AG04449 (cell line): ENCODE data around the gene CNN2.

ENCODE experiments used
- CTCF ChIA-PET: fragments of 350-600 bp; formaldehyde crosslinking; extraction: SDS; loops from one replicate; lab custom pipeline; 2021; ENCODE audit warnings: antibody characterized with exemption; lab: Yijun Ruan, JAX
- POLR2A ChIA-PET: fragments of 400-600, 350-600 bp; formaldehyde crosslinking; extraction: SDS; loops from one replicate; lab custom pipeline; 2020; ENCODE audit warnings: antibody characterized with exemption, inconsistent platforms; lab: Yijun Ruan, JAX
- DNase-seq: peaks from one replicate; pipeline ENCODE4 v3.0.0-alpha.2; 2010; ENCODE audit warnings: low read depth, low spot score
- H3K4me3 ChIP-seq: 2 replicates; pipeline ENCODE4 v1.5.1; 2011; ENCODE audit warnings: low read depth, mild to moderate bottlenecking, control low read depth, low read length
- CTCF ChIP-seq: IDR thresholded peaks from one replicate; pipeline ENCODE4 v1.5.1; 2011; ENCODE audit warnings: mild to moderate bottlenecking, moderate library complexity, low read length, control low read depth, inconsistent platforms; ENCODE audit not compliant: insufficient read depth; ENCODE audit errors: missing control alignments

CNN2 gene

GRCh38 chr19:1058112-1058511, 31.7 kb downstream of the CNN2 start:
- no peak for DNase-seq
- POLR2A ChIA-PET = no interaction called here
- CTCF ChIA-PET = interaction anchor here (0.8 to 1.9 kb wide), 3 partner anchors 10 to 15 kb away, joined by 3 to 5 read pairs (median 4); no protein-coding TSS in a partner anchor
- no peak overlapping the region for H3K4me3 ChIP-seq
- TF ChIP-seq CTCF = no peak

GRCh38 chr19:1060689-1061088, 34.3 kb downstream of the CNN2 start:
- no peak for DNase-seq
- H3K4me3 ChIP-seq = no peak overlapping the region
- ChIA-PET CTCF (no interaction called here), POLR2A (no interaction called here)
- no peak for TF ChIP-seq CTCF

- no peak overlapping the region for H3K4me3 ChIP-seq
- TF ChIP-seq CTCF = no peak
- CTCF ChIA-PET = no interaction called here
- no peak for DNase-seq
- POLR2A ChIA-PET = no interaction called here
These were observed 35.6 kb downstream of the CNN2 start for GRCh38 chr19:1061987-1062386.

GRCh38 chr19:1062387-1063029, 36.1 kb downstream of the CNN2 start:
- no peak overlapping the region for H3K4me3 ChIP-seq
- ChIA-PET CTCF (no interaction called here), POLR2A (no interaction called here)
- no peak for DNase-seq
- TF ChIP-seq CTCF = no peak

- POLR2A ChIA-PET = no interaction called here
- no peak overlapping the region for H3K4me3 ChIP-seq
- no peak for DNase-seq
- TF ChIP-seq CTCF = no peak
- CTCF ChIA-PET = interaction anchor here (2.0 kb wide), 1 partner anchor 17 kb away, joined by 11 read pairs; no protein-coding TSS in a partner anchor
These were observed 36.9 kb downstream of the CNN2 start for GRCh38 chr19:1063030-1063908.
